IPS DF 4.7 (cell line): ENCODE results near the gene ZBTB33.

ENCODE experiments used
- DNase-seq: peaks from one replicate; pipeline ENCODE4 v3.0.0-alpha.2; 2013; ENCODE audit warnings: low spot score; ENCODE audit errors: extremely low read depth

Gene ZBTB33

DNA sequence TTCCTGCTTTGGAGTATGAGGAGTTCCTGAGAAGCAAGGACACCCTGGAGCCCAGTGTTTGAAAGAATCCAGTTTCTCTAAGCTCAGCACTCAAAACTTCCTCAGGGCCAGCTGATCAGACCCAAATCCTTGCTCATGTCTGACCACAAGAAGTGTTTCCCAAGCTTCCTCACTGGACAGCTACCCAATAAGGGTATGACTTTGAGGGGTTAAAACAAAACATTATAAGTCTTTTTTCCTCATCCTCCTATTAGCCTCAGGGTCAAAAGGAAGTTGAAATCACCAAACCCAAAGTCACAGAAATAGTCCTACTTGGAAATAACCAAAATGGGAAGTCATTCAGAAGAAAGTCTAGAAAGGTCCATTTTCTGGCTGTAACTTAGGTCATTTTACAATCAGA lies 13.7 kb downstream of the ZBTB33 start:
- no peak for DNase-seq

DNA sequence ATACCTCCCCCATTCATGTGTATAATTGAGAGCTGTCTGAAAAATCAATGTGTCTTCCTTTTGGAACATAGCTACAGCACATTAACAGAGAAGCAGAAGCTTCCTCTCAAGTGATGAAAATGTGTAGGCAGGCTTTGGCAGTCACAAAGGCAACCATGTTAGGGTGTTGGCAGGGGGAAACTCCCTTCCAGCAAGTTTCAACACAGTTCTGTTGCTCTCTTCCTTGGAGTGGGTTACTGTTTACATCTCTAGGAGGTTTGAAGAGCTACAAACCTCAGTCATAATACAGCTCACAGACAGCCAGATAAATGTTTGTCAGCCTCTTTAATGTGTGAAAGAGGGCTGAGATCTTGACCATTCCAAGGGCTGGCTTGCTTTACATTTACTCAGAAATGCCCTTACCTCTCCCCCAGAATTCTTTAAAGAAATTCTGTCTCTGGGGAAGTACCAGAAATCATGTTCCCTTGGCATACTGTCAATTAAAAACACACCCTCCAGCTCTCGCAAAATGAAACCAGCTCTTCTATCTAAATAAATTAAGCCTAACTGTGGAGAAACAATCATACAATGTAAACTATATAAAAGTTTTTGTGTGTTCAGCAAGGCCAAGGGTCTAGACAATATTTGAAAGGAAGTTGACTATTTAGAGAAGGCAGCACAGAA lies 18.9 kb downstream of the ZBTB33 start:
- DNase-seq: no peak

DNA sequence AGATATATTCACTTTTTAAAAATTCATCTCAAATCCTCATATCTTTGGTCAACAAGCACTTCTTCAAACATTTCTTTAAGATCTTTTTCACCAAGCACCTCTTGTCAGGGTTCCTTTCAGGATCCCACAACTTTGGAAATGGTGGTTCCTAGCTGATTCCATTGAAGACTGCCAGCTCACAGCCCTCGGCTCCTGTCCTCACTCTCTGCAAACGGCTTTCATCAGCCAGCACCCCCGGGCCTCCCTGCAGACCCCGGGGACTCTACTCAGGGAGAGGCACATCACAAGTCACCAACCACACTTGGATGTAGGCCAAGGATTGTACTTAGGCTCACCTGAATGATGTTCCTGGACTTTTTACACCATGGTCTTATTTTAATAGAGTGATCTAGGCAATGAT lies 20.0 kb downstream of the ZBTB33 start:
- DNase-seq: no peak

DNA sequence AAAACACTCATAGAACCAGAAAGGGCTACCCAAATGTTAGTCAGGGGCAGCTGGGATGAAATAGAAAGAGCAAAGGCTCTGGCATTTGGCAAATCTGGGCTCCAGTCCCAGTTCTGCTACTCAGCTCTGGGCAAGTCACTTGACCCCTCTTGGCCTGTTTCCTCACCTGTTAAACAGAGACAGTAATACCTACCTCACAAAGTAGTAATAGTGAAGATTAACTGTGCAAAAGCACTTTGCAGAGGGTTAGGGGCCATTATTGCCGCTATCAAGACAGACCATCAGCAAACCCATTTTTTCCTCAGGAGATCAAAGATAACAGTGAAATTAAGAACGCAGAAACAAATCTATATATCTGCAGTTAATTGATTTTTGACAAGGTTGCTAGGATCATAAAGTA lies 20.6 kb downstream of the ZBTB33 start:
- no peak for DNase-seq

DNA sequence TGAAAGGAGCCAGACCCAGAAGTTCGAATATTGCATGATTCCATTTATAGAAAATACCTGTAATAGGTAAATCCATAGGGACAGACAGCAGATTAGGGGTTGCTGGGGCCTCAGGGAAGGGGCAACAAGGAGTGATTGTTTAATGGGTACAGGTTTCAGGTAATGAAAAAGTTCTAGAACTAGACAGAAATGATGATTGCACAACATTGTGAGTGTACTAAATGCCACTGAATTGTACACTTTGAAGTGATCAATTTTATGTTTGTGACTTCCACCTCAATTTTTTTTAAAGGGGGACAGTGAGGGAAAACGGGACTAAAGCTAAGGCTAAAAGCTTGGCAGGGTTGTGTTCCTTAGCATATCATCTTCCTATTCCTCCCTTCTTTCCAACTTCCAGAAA lies 23.5 kb downstream of the ZBTB33 start:
- DNase-seq: no peak

DNA sequence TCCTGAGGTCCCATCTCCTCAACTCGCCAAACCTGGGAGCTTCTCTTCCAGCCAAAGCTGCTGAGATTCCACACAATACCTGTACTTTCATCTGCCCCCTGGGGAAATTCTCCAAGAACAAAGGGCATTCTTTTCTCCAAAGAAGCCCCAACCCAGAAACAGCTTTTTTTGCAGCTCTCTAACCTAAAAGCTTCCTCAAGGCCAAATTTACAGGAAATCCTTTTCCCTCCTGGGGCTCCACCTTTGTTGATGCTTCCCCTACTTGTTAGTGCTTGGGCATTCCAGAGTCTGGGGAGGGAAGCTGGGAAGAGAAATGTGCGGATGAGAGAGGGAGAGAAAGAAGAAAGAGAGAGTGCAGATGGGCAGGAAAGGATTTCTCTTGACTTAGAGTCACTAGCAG lies 24.3 kb downstream of the ZBTB33 start:
- no peak for DNase-seq

DNA sequence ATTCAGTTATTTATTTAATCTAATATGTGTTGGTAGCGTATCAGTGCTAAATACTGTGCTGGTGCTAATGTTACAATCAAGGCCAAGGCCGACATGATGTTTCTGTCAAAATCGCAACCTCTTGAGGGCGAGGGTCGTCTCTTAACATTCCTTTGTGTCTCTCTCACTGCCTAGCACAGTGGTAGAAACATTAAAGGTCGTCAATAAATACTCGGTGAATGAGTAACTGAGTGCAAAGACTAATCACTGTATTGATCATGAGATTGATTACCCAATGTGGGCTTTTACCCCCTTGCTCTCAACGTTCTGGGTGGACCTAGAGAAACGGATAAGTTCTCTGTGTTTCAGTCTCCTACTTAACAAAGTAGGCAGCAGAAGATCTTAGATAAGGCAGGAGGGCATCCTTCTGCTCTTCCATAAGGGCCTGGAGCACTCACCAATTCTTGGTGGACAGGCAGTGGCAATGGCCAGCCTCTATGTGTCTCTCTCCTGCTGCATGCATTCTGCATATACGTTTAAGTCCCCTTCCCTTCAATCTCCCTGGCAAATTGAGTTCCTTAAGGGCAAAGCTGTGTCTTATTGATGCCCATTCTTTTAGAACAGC lies 30.5 kb downstream of the ZBTB33 start:
- DNase-seq: no peak

DNA sequence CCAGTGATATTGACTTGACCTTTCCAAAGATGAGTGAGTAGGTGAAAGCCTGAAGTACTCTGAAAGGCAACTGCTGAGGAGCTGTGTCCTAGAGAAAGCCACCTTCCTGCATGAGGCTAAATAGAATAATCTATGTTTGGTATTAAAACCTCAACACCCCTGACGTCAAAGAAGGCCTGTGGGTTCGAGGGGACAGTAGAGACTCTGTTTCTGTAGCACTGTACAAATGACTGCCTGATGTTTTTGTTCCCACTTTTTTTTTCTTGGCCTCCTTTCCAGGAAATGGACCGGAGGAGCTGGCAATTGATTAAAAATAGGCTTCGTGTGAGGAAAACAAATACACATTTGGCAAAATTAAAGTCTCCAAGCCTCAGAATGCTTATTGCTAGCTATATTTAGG lies 31.1 kb downstream of the ZBTB33 start:
- DNase-seq: no peak

DNA sequence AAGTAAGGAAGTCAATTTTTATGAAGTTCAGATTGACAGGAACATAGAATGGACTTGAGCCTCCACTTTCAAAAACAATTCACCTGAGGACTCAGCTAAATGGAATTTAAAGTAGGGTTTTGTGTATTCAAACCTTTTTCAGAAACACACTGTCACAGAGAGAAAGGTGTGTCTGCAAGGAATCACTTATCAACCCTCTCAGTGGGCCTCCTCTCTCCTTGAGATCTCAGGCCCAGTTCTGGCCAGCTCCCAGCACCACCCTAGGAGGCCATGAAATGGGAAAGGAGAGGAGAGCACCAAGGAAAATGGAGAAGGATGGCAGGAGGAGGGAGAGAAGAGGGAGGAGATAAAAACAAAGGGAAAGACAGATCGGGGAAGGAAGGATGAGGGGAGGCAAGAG lies 32.1 kb downstream of the ZBTB33 start:
- DNase-seq: no peak

DNA sequence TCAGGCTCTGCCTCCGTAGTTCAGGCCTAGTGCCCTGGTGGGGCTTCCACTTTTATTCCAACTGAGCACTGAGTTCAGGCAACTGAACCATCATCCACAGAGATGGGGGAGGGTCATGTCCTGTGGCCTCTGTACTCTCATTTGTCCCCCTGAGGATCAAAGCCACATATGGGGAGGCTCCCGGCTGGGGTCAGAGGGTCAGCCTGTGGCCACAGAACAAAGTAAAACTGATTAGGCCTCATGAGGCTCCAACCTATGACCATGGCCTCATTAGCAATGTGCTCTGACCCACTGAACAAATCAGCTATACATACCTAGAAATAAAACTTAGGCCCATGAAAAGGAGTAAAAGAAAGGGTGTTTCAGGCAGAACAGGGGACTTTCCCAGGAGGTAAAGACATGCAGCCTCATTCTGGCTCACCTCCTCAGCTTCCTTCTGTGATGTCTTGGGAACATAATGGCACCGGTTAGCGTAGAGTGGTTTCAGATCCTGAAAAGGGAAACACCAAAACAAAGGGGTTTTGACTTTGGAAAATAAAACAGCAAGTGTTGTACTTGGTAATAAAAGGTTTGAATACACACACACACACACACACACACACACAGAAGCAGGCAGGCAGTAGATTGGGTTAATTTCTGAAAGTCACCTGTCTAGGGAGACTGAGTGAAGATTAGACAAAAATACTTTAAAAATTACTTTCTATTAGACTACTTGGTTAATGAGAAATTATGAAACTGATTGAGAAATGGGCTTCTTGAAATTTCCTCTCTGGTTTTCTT lies 36.3 kb downstream of the ZBTB33 start:
- DNase-seq: no peak

DNA sequence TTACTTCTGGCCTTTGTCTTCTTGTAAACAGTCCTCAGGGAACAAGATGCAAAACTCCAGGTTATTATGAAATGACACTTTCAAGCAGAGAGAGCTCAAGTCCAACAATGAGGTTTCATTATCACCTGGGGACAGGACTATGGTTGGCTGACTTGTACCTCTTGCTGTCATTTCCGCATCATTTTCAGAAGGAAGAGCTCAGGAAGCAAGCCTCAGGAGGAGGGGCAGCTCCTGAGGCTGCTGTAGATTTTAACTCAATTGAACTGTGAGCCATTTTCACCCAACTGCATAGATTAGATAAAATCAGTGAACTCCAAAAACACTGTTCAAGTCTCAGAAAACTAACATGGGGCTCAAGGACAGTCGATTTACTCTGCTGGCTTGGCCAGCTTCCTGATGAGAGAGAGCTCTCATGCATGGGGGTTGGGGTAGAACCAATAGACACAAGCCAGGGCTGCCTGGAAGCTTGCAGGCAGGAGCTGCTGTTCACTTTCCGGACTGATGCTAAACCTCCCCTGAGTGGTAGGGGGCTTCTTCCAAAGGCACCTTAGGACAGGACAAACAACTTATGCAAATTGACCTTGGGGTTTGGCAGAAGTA lies 37.0 kb downstream of the ZBTB33 start:
- no peak for DNase-seq

DNA sequence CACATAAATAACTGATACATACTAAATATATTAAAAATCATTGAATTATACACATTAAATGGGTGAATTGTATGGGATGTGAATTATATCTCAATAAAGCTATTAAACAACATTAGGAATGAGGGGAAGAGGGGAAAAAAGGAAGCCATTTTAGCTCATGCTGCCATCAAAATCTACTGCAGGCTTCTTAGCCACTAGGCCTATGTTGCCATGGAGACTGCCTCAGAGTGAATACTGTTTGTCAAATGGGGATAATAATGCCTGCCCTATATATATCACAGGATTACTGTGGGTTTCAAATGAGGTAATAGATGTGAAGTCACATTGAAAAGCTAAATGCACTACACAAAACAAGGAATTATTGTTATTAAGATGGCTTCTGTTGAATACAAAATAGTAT lies 39.5 kb downstream of the ZBTB33 start:
- DNase-seq: no peak

DNA sequence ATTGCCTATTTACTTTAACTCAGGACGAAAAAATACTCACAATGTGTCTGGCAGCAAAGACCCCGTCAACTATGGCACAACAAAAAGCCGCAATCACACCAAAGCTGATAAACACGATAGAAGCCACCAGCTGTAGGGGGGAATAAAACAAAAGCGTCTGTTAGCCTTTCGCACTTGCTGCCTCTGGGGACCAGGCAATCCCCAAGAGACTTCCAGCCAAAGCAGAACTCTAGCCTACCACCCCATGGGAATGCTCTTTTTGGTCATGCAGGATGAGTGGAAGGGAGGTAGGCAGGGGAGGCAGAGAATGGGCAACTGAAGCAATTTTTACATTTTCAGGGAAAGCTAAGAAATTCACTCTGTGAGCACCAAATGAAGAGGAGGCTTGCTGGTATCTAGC lies 40.6 kb downstream of the ZBTB33 start:
- DNase-seq: no peak

DNA sequence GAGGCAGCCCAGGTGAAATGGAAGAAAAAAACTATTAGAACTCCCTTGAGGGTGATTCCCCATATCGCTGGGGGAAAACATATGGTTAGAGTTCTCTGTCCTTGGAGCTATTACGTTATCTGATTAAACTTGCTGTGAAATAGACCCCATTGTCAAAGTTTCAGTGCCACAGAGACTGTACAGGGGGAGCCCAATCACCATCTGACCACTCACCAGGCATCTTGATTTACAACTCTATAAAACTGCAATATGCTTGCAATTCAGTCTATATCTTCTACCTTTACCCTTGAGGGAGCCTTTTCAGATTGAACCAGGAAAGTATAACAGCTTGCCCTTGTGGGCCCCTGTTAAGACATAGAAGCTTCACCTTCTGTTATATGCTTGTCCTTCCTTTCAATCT lies 42.4 kb downstream of the ZBTB33 start:
- DNase-seq: no peak

DNA sequence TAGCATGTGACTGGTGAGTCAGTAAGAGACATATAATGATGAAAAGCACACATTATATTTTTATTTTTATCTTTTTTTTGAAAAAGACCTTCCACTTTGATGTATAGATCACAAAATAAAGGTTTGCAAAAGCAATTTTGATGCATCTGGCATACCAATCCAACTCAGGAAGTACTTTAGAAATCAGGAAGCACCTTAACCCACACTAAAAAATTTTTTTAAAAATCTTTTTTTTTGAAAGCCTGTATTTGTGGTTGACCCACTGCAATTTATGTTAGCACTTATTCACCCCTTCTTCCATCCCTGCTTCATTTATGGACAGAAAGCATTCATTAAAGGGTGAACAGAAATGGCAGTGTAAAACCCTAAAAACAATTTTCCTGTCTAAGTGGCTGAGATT lies 44.0 kb downstream of the ZBTB33 start:
- no peak for DNase-seq

DNA sequence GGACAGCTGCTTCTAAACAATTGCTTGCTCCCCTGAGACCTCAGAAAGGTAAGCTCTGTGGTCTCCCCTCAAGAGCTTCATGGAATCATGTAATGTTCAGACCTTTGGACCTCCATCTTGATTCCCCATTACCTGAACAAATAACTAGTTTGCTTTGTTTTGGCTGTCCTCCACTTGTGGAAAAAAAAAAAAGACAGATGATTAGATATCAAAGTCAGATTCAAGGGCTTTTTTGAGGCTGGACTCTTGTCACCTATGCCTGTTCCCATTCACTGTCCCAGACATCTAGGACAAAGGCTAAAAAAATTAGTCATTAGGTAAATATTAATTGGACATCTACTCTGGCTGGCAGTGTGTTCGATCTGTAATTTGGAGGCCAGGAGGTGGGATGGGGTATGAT lies 47.3 kb downstream of the ZBTB33 start:
- no peak for DNase-seq

DNA sequence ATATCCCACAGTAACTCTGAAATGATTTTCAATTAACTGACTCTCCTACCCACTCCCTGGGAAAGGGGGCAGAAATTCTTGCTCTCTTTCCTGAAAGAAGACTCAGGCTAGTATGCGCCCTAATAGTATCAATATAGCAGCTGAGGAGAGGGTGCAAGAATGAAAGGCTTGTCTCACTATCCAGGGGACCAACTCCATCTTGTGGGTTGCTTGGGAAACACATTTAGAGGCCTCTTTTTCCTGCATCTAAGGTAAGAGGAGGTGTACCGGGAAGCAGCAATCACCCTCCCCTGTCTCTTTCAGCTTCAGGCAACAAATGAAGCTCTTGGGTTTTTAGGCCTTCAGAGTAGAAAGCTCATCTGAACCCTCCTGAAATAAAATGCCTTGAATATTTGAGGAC lies 49.3 kb downstream of the ZBTB33 start:
- no peak for DNase-seq

DNA sequence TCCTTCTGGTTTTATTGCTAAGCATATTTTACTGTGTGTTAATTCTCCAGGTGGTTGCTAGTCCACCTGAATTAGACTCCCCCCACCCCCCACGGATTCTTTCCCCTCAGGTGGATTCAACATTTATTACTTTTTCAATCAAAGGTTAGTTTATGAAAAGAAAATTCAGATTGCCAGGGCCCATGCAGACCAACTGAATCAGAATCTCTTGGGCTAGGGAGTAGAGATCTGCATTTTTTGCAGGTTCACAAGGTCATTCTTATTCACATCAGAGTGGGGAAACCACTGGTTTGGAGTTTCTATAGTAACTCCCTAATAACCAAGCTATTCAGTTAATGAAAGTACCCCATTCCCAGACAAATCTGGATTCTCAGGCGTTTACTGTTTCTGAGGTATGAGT lies 50.9 kb downstream of the ZBTB33 start:
- DNase-seq: no peak

DNA sequence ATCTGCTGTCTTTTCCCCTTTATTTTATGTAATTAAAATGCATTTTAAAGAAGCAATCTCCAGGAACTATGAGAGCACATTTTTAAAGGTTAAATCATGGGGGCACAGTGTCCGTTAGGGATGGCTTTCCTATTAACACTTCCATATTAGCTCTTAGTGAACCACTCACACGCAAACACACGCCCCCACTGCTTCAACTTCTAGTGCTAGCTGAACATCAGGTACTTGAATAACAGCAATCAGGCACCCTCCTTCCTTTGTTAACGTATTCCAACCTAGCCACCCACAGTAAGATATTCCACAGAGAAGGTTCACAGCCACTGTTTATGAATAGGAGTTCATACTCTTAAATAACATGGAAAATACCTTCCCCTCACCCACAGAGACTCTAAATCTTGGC lies 51.3 kb downstream of the ZBTB33 start:
- DNase-seq: no peak

DNA sequence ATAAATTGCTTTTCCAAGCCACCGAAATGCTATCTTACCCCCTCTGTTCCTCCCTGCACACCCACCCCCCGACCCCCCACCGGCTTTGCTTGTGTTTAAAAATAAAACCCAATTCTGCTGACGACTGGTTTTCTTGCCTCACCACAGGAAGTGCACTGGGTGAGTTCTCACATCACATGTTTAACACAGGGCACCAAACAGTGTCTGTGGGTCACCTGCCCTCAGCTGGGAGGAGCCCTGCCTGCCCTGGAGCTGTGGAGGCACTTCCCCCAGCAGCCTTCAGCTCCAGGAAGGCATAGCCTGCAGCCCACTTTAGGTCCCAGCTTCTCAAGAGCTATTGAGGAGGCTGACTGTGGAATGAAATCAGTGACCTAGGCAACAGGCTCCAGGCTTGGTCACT lies 51.8 kb downstream of the ZBTB33 start:
- DNase-seq: no peak

DNA sequence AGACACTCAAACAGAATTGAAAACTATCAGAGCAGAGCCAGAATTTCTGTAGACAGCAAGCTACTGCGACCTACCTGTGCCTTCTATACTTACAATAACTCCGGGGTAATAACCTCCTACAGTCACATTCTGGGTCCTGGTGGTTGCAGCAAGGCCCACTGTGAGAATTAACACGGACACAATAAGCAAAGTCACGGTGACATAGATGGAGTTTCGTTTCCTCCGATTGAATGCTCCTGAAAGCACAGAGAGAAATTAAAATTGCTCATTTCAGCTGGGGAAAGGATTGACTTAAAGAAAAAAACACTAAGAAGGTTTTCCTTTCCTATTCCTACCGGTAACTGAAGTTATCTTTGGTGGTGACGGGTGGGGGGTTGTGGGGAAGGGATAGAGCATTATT lies 53.6 kb downstream of the ZBTB33 start:
- no peak for DNase-seq

DNA sequence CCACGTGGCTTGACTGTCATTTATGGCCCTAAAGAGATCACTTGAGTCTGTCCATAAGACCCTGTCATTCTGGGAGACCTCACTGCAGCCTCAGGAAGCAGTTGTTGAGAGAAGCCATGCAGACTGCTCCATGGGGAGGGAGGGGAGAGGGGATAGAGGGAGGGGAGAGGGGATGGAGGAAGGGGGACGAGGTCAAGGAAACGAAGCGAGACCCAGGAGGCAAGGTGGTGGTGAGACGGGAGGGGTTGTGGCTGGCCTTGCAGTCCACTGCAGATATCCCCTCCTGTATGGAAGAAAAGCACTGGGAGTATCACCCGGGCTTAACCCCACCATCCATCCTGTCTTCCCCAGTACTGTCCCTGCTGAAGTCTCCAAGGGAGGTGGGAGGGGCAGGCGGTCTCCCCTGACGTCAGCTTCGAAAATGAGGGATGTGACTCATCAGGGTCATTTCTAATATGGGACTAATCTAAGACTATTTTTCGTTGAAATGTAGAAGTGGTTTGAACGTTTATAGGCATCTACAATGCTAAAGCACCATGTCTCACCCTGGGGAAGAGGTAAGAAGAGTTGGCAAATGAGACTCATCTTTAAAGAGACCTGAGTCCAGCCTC lies 55.0 kb downstream of the ZBTB33 start:
- no peak for DNase-seq
